Tibial artery (tissue), 4 donors: ENCODE data around the gene ACER3.
"Not testable (repeated sequence)": the region's sequence is repeated elsewhere in the genome, so short reads cannot be mapped to it uniquely, and the experiment has no call there.

Experiments
- DNase-seq, 2 donors: peaks; one replicate each; pipeline ENCODE4 v3.0.0-alpha.2; 2019
- H3K27ac ChIP-seq, 2 donors: fragments of 200-600 bp; sonication (generic) in 1 of 2; 1 replicate in 1 of 2; 2 replicates in 1 of 2; pipeline ENCODE4 v1.5.1; 2018 to 2019; ENCODE audit warnings: mild to moderate bottlenecking in 1 of 2
- H3K27me3 ChIP-seq, 2 donors: fragments of 200-600 bp; sonication (generic) in 1 of 2; one replicate each; pipeline versions ENCODE4 v1.5.1 to v1.6.0; 2016 to 2019
- H3K36me3 ChIP-seq, 3 donors: fragments of 200-600 bp; sonication (generic) in 2 of 3; one replicate each; pipeline ENCODE4 v1.5.1; 2016 to 2019; ENCODE audit warnings: mild to moderate bottlenecking in 2 of 3
- H3K4me1 ChIP-seq, 4 donors: fragments of 200-600 bp; sonication (generic) in 2 of 4; 1 replicate in 3 of 4; 2 replicates in 1 of 4; pipeline ENCODE4 v1.5.1; 2016 to 2019
- H3K4me3 ChIP-seq, 2 donors: fragments of 200-600 bp; sonication (generic) in 1 of 2; 1 replicate in 1 of 2; 2 replicates in 1 of 2; pipeline ENCODE4 v1.5.1; 2018 to 2019; ENCODE audit warnings: mild to moderate bottlenecking in 2 of 2
- H3K9me3 ChIP-seq, 3 donors: fragments of 200-600 bp; sonication (generic) in 1 of 3; one replicate each; pipeline ENCODE4 v1.5.1; 2016 to 2019
- CTCF ChIP-seq, 2 experiments: fragments of 200-600 bp in 1 of 2; fragments of 450-650 bp in 1 of 2; IDR thresholded peaks; one replicate each; pipeline ENCODE4 v1.5.1; 2017 to 2019; ENCODE audit warnings: antibody characterized with exemption in 2 of 2, mild to moderate bottlenecking in 1 of 2, moderate library complexity in 1 of 2
- intact Hi-C: fragments of 100-400 bp; cut with DNase I; formaldehyde crosslinking; loops from one replicate; pipeline ENCODE4 v1.15.0; 2023; ENCODE audit warnings: low total_unique reads

The ACER3 gene

DNA sequence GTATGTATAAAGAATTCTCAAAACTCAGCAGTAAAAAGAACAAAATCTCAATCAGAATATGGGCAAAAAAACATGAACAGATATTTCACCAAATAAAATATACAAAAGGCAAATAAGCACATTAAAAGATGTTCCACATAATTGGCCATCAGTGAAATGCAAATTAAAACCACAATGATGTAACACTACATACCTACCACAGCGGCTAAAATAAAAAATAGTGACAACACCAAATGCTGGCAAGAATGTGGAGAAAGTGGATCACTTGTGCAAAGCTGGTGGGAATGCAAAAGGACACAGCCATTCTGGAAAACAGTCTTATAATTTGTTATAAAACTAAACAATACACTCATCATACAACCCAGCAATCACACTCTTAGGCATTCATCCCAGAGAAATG lies 38.3 kb upstream of the ACER3 start:
- intact Hi-C loops, result no loop called here

DNA sequence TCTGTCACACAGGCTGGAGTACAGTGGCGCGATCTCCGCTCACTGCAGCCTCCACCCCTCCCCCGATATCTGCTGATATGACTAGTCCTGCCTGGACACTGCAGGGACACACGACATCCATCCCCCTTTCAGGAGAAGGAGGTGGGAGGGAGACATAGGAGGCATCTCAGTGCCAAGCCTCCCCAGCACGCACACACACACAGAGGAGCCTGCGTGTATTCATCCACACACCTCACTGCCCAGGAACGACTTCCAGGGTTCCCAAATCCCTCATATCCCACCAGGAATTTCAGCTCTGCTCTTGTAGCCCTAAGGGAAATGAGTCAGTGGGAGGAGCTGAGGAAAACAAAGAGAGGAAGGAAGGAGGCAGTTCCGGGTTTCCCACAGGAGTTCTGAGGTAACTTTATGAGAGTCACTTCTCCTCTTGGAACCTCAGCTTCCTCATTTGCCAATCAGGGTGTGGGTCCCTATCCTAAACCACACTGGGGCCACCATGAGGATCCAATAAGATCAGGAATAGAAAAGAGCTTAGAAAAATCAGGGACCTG lies 37.2 kb upstream of the ACER3 start:
- peaks cover 0 to 5% (median 0%) of the 10 kb centered on the region in 4 donors for H3K4me1 ChIP-seq
- H3K36me3 ChIP-seq, result no peaks in the 10 kb centered on the region
- no peaks in the 10 kb centered on the region for H3K9me3 ChIP-seq
- intact Hi-C loops, result no loop called here
- no peak overlapping the region for H3K27ac ChIP-seq
- no peaks in the 10 kb centered on the region for H3K27me3 ChIP-seq
- no peak for TF ChIP-seq CTCF (IDR thresholded peaks at IDR 0.05)
- no peak for DNase-seq
- H3K4me3 ChIP-seq, result no peak overlapping the region

More for the DNA sequence above, 38.3 kb upstream of the ACER3 start:
- no peaks in the 10 kb centered on the region for H3K36me3 ChIP-seq
- no peaks in the 10 kb centered on the region for H3K27me3 ChIP-seq
- TF ChIP-seq CTCF (IDR thresholded peaks at IDR 0.05), result no peak
- DNase-seq, result no peak
- H3K9me3 ChIP-seq, result no peaks in the 10 kb centered on the region
- H3K4me3 ChIP-seq, result no peak overlapping the region
- H3K27ac ChIP-seq, result no peak overlapping the region
- peaks cover 0 to 5% (median 0%) of the 10 kb centered on the region in 4 donors for H3K4me1 ChIP-seq

GRCh38 chr11:76824083-76824939 lies 36.4 kb upstream of the ACER3 start:
- H3K36me3 ChIP-seq, result no peaks in the 10 kb centered on the region
- intact Hi-C loops, result no loop called here
- no peak overlapping the region for H3K27ac ChIP-seq
- DNase-seq, result no peak
- no peaks in the 10 kb centered on the region for H3K9me3 ChIP-seq
- no peak overlapping the region for H3K4me3 ChIP-seq
- TF ChIP-seq CTCF (IDR thresholded peaks at IDR 0.05), result no peak
- no peaks in the 10 kb centered on the region for H3K27me3 ChIP-seq
- H3K4me1 ChIP-seq, result peaks cover 0 to 5% (median 0%) of the 10 kb centered on the region in 4 donors

GRCh38 chr11:76824980-76825725 lies 35.6 kb upstream of the ACER3 start:
- no peak overlapping the region for H3K27ac ChIP-seq
- no peak for TF ChIP-seq CTCF (IDR thresholded peaks at IDR 0.05)

GRCh38 chr11:76825726-76826396 lies 34.9 kb upstream of the ACER3 start:
- TF ChIP-seq CTCF (IDR thresholded peaks at IDR 0.05), result no peak
- no peak overlapping the region for H3K27ac ChIP-seq
- H3K4me3 ChIP-seq, result no peak overlapping the region
- no peaks in the 10 kb centered on the region for H3K27me3 ChIP-seq
- intact Hi-C loops, result no loop called here
- H3K4me1 ChIP-seq, result peaks cover 0 to 10% (median 0%) of the 10 kb centered on the region in 4 donors
- no peak for DNase-seq
- H3K36me3 ChIP-seq, result no peaks in the 10 kb centered on the region
- H3K9me3 ChIP-seq, result no peaks in the 10 kb centered on the region

More at GRCh38 chr11:76824980-76825725, 35.6 kb upstream of the ACER3 start:
- no peaks in the 10 kb centered on the region for H3K36me3 ChIP-seq
- intact Hi-C loops, result no loop called here
- no peaks in the 10 kb centered on the region for H3K27me3 ChIP-seq
- H3K4me1 ChIP-seq, result peaks cover 0 to 5% (median 0%) of the 10 kb centered on the region in 4 donors
- DNase-seq, result no peak
- H3K9me3 ChIP-seq, result no peaks in the 10 kb centered on the region
- H3K4me3 ChIP-seq, result no peak overlapping the region

- H3K4me3 ChIP-seq, H3K9me3 ChIP-seq, H3K4me1 ChIP-seq, DNase-seq, H3K27ac ChIP-seq, intact Hi-C loops, H3K27me3 ChIP-seq, H3K36me3 ChIP-seq: not testable (repeated sequence)
Observed at GRCh38 chr11:76826508-76826907, 34.2 kb upstream of the ACER3 start.

GRCh38 chr11:76827005-76827404 lies 33.7 kb upstream of the ACER3 start:
- H3K27ac ChIP-seq, H3K4me3 ChIP-seq, H3K4me1 ChIP-seq, H3K9me3 ChIP-seq, H3K36me3 ChIP-seq, intact Hi-C loops, H3K27me3 ChIP-seq, DNase-seq: not testable (repeated sequence)
